Brain microvascular endothelial cell (primary cell): Measurements from ENCODE around the gene SH3YL1.

Experiments
- DNase-seq: peaks from one replicate; pipeline ENCODE4 v3.0.0-alpha.2; 2020
- H3K27ac ChIP-seq: fragments of 250-450 bp; sonication (Bioruptor Pico); 2 replicates; pipeline ENCODE4 v1.5.1; 2020; ENCODE audit warnings: mild to moderate bottlenecking, moderate library complexity
- H3K27me3 ChIP-seq: fragments of 250-450 bp; sonication (Bioruptor Pico); replicated peaks from 2 replicates; pipeline ENCODE4 v1.5.1; 2020; ENCODE audit warnings: mild to moderate bottlenecking
- H3K36me3 ChIP-seq: fragments of 250-450 bp; sonication (Bioruptor Pico); replicated peaks from 2 replicates; pipeline ENCODE4 v1.5.1; 2020; ENCODE audit warnings: mild to moderate bottlenecking
- H3K4me3 ChIP-seq: 2 replicates; pipeline ENCODE4 v1.5.1; 2011; ENCODE audit warnings: low read depth, mild to moderate bottlenecking, control low read depth, low read length, moderate library complexity
- in situ Hi-C: cut with HindIII; loops from 2 replicates; pipeline ENCODE4 v1.10.0; 2017; ENCODE audit warnings: low sequenced_read_pairs, low pct_ligation_motif_present
- TF ChIP-seq, protein P1 (sequence below): IDR thresholded peaks from 2 replicates; pipeline ENCODE4 v1.5.1; 2011; ENCODE audit warnings: low read depth, mild to moderate bottlenecking, moderate library complexity, low read length, control low read depth, inconsistent platforms; ENCODE audit errors: missing control alignments

SH3YL1 gene

GRCh38 chr2:258933-259332, 4.9 kb downstream of the SH3YL1 start:
- TF ChIP-seq, protein P1, sequence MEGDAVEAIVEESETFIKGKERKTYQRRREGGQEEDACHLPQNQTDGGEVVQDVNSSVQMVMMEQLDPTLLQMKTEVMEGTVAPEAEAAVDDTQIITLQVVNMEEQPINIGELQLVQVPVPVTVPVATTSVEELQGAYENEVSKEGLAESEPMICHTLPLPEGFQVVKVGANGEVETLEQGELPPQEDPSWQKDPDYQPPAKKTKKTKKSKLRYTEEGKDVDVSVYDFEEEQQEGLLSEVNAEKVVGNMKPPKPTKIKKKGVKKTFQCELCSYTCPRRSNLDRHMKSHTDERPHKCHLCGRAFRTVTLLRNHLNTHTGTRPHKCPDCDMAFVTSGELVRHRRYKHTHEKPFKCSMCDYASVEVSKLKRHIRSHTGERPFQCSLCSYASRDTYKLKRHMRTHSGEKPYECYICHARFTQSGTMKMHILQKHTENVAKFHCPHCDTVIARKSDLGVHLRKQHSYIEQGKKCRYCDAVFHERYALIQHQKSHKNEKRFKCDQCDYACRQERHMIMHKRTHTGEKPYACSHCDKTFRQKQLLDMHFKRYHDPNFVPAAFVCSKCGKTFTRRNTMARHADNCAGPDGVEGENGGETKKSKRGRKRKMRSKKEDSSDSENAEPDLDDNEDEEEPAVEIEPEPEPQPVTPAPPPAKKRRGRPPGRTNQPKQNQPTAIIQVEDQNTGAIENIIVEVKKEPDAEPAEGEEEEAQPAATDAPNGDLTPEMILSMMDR, result no peak
- in situ Hi-C loops, result no loop called here
- H3K27ac ChIP-seq, result no peak overlapping the region
- DNase-seq, result no peak
- no peak overlapping the region for H3K4me3 ChIP-seq
- H3K36me3 ChIP-seq, result no peaks in the 10 kb centered on the region
- H3K27me3 ChIP-seq, result no peaks in the 10 kb centered on the region

GRCh38 chr2:257842-258241, 6.0 kb downstream of the SH3YL1 start:
- Histone ChIP-seq H3K27me3 (no peaks in the 10 kb centered on the region), H3K27ac (no peak overlapping the region), H3K36me3 (no peaks in the 10 kb centered on the region), H3K4me3 (no peak overlapping the region)
- DNase-seq, result no peak
- in situ Hi-C loops, result no loop called here
- TF ChIP-seq, protein P1, result no peak

DNA sequence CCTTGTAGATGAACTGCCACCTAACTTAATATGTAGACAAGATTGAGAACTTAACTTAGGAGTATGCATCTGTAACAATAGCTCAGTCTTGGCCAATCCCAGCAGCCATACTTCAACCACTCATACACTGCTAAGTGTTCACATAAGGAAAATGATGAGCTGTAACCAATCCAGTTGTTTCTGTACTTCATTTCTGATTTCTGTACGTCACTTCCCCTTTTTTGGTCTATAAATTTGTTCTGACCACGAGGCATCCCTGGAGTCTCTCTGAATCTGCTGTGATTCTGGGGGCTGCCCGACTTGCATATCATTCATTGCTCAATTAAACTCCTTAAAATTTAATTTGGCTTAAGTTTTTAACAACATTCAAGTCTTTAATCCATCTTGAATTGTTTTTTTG, 6.4 kb downstream of the SH3YL1 start:
- TF ChIP-seq, protein P1, result no peak
- Histone ChIP-seq H3K27ac (no peak overlapping the region), H3K36me3 (no peaks in the 10 kb centered on the region), H3K4me3 (no peak overlapping the region), H3K27me3 (no peaks in the 10 kb centered on the region)
- DNase-seq, result no peak
- in situ Hi-C loops, result no loop called here

DNA sequence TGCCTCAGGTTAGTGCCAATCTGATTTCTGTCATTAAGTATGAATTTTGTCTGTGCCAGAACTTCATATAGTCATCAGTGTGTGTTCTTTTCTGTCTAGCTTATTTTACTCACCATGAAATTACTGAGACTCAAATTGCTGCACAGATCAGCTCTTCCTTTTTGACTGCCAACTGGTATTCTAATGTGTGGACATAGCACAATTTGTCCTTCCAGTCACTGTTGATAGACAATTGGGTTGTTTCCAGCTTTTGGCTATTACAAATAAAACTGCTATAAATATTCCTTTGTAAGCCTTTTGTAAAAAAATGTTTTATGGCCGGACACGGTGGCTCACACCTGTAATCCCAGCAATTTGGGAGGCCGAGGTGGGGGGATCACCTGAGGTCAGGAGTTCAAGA, 7.7 kb downstream of the SH3YL1 start:
- in situ Hi-C loops, result no loop called here
- no peak for DNase-seq
- no peaks in the 10 kb centered on the region for H3K36me3 ChIP-seq
- no peaks in the 10 kb centered on the region for H3K27me3 ChIP-seq
- no peak overlapping the region for H3K27ac ChIP-seq
- TF ChIP-seq, protein P1, result no peak
- H3K4me3 ChIP-seq, result no peak overlapping the region

DNA sequence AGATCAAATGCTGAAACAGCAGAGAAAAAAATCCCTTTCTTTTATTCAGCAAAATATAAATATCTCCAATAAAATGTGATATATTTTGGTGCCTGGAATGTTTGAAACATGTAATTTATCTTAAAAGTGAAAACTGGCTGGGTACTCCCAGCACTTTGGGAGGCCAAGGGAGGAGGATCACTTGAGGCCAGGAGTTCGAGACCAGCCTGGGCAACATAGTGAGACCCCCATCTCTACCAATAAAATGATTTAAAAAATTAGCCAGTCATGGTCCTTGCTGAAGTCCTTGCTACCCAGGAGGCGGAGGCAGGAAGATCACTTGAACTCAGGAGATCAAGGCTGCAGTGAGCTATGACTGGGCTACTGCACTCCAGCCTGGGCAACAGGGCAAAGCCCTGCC, 8.6 kb downstream of the SH3YL1 start:
- in situ Hi-C loops, result no loop called here

DNA sequence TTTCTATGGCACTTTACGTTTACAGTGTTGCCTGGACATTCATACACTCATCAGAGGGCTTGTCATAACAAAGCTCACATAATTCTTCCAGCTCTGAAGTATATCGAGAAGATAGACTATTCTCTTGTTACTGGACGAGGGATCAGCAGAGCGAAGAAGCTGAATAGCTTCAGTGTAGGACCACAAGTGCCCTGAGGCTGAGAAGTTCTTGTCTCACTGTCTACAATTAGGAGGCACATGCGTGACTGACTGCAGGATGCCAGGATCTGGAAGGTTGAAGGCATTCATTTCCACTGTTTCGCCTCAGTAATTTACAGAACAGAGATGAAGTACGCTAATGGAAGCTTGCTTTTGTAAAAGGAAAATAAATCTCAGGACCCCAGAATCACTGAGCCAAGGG, 9.6 kb downstream of the SH3YL1 start:
- in situ Hi-C loops, result no loop called here
- TF ChIP-seq, protein P1, result no peak
- DNase-seq, result no peak
- H3K36me3 ChIP-seq, result peaks cover 3% of the 10 kb centered on the region
- H3K4me3 ChIP-seq, result no peak overlapping the region
- H3K27ac ChIP-seq, result no peak overlapping the region
- no peaks in the 10 kb centered on the region for H3K27me3 ChIP-seq

More for the DNA sequence above, 8.6 kb downstream of the SH3YL1 start:
- H3K4me3 ChIP-seq, result no peak overlapping the region
- no peaks in the 10 kb centered on the region for H3K36me3 ChIP-seq
- H3K27me3 ChIP-seq, result no peaks in the 10 kb centered on the region
- DNase-seq, result no peak
- TF ChIP-seq, protein P1, result no peak
- H3K27ac ChIP-seq, result no peak overlapping the region
